GM18520 (cell line): ENCODE results near the gene ZNF83.
"Not testable (repeated sequence)": the region's sequence is repeated elsewhere in the genome, so short reads cannot be mapped to it uniquely, and the experiment has no call there.

Experiments used
- ATAC-seq: cut with Tn5 transposase; IDR thresholded peaks from one replicate; pipeline ENCODE4 v1.9.1; 2021; ENCODE audit not compliant: unreplicated experiment

ZNF83 gene

GRCh38 chr19:52570000-52570861, 67.9 kb downstream of the ZNF83 start, which contains the start of gene ZNF701:
Gene ZNF701, plus strand, starts transcription at chr19:52570287. Its CDS starts 3,861 bp downstream, at chr19:52574148.
- ATAC-seq = peak; percentile 86

- ATAC-seq = not testable (repeated sequence)
Measured at GRCh38 chr19:52569638-52569999, 68.5 kb downstream of the ZNF83 start.

GRCh38 chr19:52567921-52568320, 70.2 kb downstream of the ZNF83 start:
- ATAC-seq = no peak

GRCh38 chr19:52566588-52566987, 71.6 kb downstream of the ZNF83 start:
- ATAC-seq = no peak

- ATAC-seq = no peak
Measured at GRCh38 chr19:52566121-52566520, 72.0 kb downstream of the ZNF83 start.
